Cerebellar nuclear complex (tissue), 1 donor: ENCODE data around the gene RIPPLY2.

Source experiments
- DNase-seq, 2 experiments: peaks; one replicate each; lab custom pipeline; 2025; lab: John Stamatoyannopoulos, UW

Gene RIPPLY2

DNA sequence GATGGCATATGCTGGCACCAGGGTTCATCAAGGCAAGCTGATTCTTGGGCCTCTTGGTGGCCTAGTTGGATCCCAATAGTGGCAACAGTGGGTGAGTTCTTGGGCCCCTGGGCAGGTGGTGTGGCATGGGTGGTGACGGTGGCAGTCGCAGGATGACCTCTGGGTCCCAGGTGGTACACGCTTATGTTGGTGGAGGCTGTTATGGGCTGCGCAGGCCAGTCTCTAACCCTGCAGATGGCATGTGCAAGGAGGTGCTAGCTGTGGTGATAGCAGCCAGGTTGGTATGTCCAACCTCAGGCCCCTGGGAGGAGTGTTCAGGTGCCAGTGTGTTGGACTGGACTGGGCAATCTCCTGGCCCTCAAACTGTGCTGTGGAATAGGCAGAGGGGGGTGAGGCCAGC lies 52.5 kb downstream of the RIPPLY2 start:
- no peak for DNase-seq
